Osteocyte (in vitro differentiated cells): ENCODE data around the gene ADARB1. TPM values are rescaled to one million over a fixed set of nuclear protein-coding genes. Genes with fewer than 3 reads are reported as not detected.

Experiments
- DNase-seq: peaks from one replicate; pipeline ENCODE4 v3.0.0; 2021; ENCODE audit warnings: mixed read lengths; ENCODE audit not compliant: unreplicated experiment; ENCODE audit errors: extremely low spot score
- H3K27ac Mint-ChIP-seq: one replicate; pipeline ENCODE4 v1.8.0; 2021; ENCODE audit warnings: mild to moderate bottlenecking, mixed read lengths; ENCODE audit not compliant: unreplicated experiment
- H3K27me3 Mint-ChIP-seq: one replicate; pipeline ENCODE4 v1.8.0; 2021; ENCODE audit warnings: mixed read lengths; ENCODE audit not compliant: unreplicated experiment
- H3K36me3 Mint-ChIP-seq: one replicate; pipeline ENCODE4 v1.8.0; 2021; ENCODE audit warnings: mixed read lengths; ENCODE audit not compliant: unreplicated experiment
- H3K4me1 Mint-ChIP-seq: one replicate; pipeline ENCODE4 v1.8.0; 2021; ENCODE audit warnings: mixed read lengths; ENCODE audit not compliant: unreplicated experiment
- H3K4me3 Mint-ChIP-seq: one replicate; pipeline ENCODE4 v1.8.0; 2021; ENCODE audit warnings: mild to moderate bottlenecking, moderate library complexity, mixed read lengths; ENCODE audit not compliant: unreplicated experiment
- H3K9me3 Mint-ChIP-seq: one replicate; pipeline ENCODE4 v1.8.0; 2021; ENCODE audit warnings: mixed read lengths; ENCODE audit not compliant: unreplicated experiment
- CTCF ChIP-seq: fragments of 200-600 bp; sonication (generic); IDR thresholded peaks from 2 replicates; pipeline ENCODE4 v1.5.0; 2021; ENCODE audit warnings: antibody characterized with exemption, mild to moderate bottlenecking, moderate library complexity
- total RNA-seq: library from RNA; stranded (reverse); gene quantifications from 2 replicates; pipeline ENCODE4 v1.2.1, GENCODE V29; 2021

The ADARB1 gene
- total RNA-seq, 1 donor from 2014 or later, result 126 TPM

- Mint-ChIP-seq H3K27ac (no peak overlapping the region), H3K4me1 (peaks cover 47% of the 10 kb centered on the region), H3K36me3 (no peaks in the 10 kb centered on the region), H3K9me3 (no peaks in the 10 kb centered on the region), H3K27me3 (no peaks in the 10 kb centered on the region), H3K4me3 (no peak overlapping the region)
- no peak for TF ChIP-seq CTCF
- no peak for DNase-seq
Measured at GRCh38 chr21:45056296-45056904, 18.0 kb upstream of the ADARB1 start.

GRCh38 chr21:45056917-45057560, 17.3 kb upstream of the ADARB1 start:
- DNase-seq, result no peak
- Mint-ChIP-seq H3K4me1 (peaks cover 41% of the 10 kb centered on the region), H3K27ac (no peak overlapping the region), H3K4me3 (no peak overlapping the region), H3K36me3 (no peaks in the 10 kb centered on the region), H3K9me3 (no peaks in the 10 kb centered on the region), H3K27me3 (no peaks in the 10 kb centered on the region)
- TF ChIP-seq CTCF, result no peak

- TF ChIP-seq CTCF, result no peak
- no peak for DNase-seq
- Mint-ChIP-seq H3K27ac (no peak overlapping the region), H3K36me3 (no peaks in the 10 kb centered on the region), H3K4me3 (no peak overlapping the region), H3K27me3 (no peaks in the 10 kb centered on the region), H3K9me3 (no peaks in the 10 kb centered on the region), H3K4me1 (peaks cover 36% of the 10 kb centered on the region)
Measured at GRCh38 chr21:45057886-45058285, 16.5 kb upstream of the ADARB1 start.

- TF ChIP-seq CTCF, result no peak
- no peaks in the 10 kb centered on the region for H3K9me3 Mint-ChIP-seq
- no peaks in the 10 kb centered on the region for H3K27me3 Mint-ChIP-seq
- H3K4me3 Mint-ChIP-seq, result no peak overlapping the region
- H3K4me1 Mint-ChIP-seq, result peaks cover 24% of the 10 kb centered on the region
- no peaks in the 10 kb centered on the region for H3K36me3 Mint-ChIP-seq
- no peak overlapping the region for H3K27ac Mint-ChIP-seq
- no peak for DNase-seq
Measured at GRCh38 chr21:45059121-45059520, 15.3 kb upstream of the ADARB1 start.

GRCh38 chr21:45060089-45060488, 14.3 kb upstream of the ADARB1 start:
- Mint-ChIP-seq H3K27me3 (no peaks in the 10 kb centered on the region), H3K9me3 (no peaks in the 10 kb centered on the region), H3K36me3 (no peaks in the 10 kb centered on the region)

More at GRCh38 chr21:45060089-45060488, 14.3 kb upstream of the ADARB1 start:
- Mint-ChIP-seq H3K4me1 (peaks cover 30% of the 10 kb centered on the region), H3K27ac (no peak overlapping the region), H3K4me3 (no peak overlapping the region)
- TF ChIP-seq CTCF, result no peak
- no peak for DNase-seq
